ENCODE data around the gene DDX27. TPM values are rescaled to one million over a fixed set of nuclear protein-coding genes. Genes with fewer than 3 reads are reported as not detected.

Gene DDX27
- total RNA-seq, 2 donors from 2014 or later: 10.2 to 20.6 TPM

- Histone ChIP-seq H3K27ac (no peak overlapping the region), H3K4me3 (no peak overlapping the region), H3K27me3 (no peaks in the 10 kb centered on the region), H3K36me3 (peaks cover 99% of the 10 kb centered on the region), H3K9me3 (no peaks in the 10 kb centered on the region), H3K4me1 (no peaks in the 10 kb centered on the region)
- TF ChIP-seq CTCF (IDR thresholded peaks at IDR 0.05): no peak
- no peak for DNase-seq (ENCODE audit: low spot score)
These were observed 40.1 kb downstream of the DDX27 start for GRCh38 chr20:49259284-49259683.

GRCh38 chr20:49259799-49260198, 40.6 kb downstream of the DDX27 start:
- no peaks in the 10 kb centered on the region for H3K4me1 ChIP-seq
- TF ChIP-seq CTCF (IDR thresholded peaks at IDR 0.05): no peak
- no peak for DNase-seq (ENCODE audit: low spot score)
- H3K9me3 ChIP-seq: no peaks in the 10 kb centered on the region
- no peaks in the 10 kb centered on the region for H3K27me3 ChIP-seq
- H3K4me3 ChIP-seq: no peak overlapping the region
- peaks cover 99% of the 10 kb centered on the region for H3K36me3 ChIP-seq
- no peak overlapping the region for H3K27ac ChIP-seq

GRCh38 chr20:49260218-49260617, 41.0 kb downstream of the DDX27 start:
- DNase-seq (ENCODE audit: low spot score): no peak
- TF ChIP-seq CTCF (IDR thresholded peaks at IDR 0.05): no peak
- H3K36me3 ChIP-seq: peaks cover 99% of the 10 kb centered on the region
- H3K4me1 ChIP-seq: no peaks in the 10 kb centered on the region
- no peak overlapping the region for H3K27ac ChIP-seq
- no peaks in the 10 kb centered on the region for H3K9me3 ChIP-seq
- H3K27me3 ChIP-seq: no peaks in the 10 kb centered on the region
- no peak overlapping the region for H3K4me3 ChIP-seq

- H3K27me3 ChIP-seq: no peaks in the 10 kb centered on the region
- peaks cover 97% of the 10 kb centered on the region for H3K36me3 ChIP-seq
- no peaks in the 10 kb centered on the region for H3K9me3 ChIP-seq
- H3K27ac ChIP-seq: no peak overlapping the region
- no peak for DNase-seq (ENCODE audit: low spot score)
- no peak overlapping the region for H3K4me3 ChIP-seq
- no peak for TF ChIP-seq CTCF (IDR thresholded peaks at IDR 0.05)
- H3K4me1 ChIP-seq: peaks cover 0 to 8% of the 10 kb centered on the region in 2 donors
These were observed 42.0 kb downstream of the DDX27 start for GRCh38 chr20:49261173-49261572.

- Histone ChIP-seq H3K27me3 (no peaks in the 10 kb centered on the region), H3K4me1 (peaks cover 0 to 18% of the 10 kb centered on the region in 2 donors), H3K4me3 (no peak overlapping the region), H3K36me3 (peaks cover 91% of the 10 kb centered on the region), H3K27ac (no peak overlapping the region), H3K9me3 (no peaks in the 10 kb centered on the region)
- TF ChIP-seq CTCF (IDR thresholded peaks at IDR 0.05): no peak
- no peak for DNase-seq (ENCODE audit: low spot score)
These were observed 43.2 kb downstream of the DDX27 start for GRCh38 chr20:49262444-49262843.

GRCh38 chr20:49267327-49267726, 48.1 kb downstream of the DDX27 start:
- no peak overlapping the region for H3K27ac ChIP-seq
- peaks cover 80% of the 10 kb centered on the region for H3K36me3 ChIP-seq
- TF ChIP-seq CTCF (IDR thresholded peaks at IDR 0.05): no peak
- no peak overlapping the region for H3K4me3 ChIP-seq
- H3K4me1 ChIP-seq: peaks cover 0 to 49% of the 10 kb centered on the region in 2 donors
- DNase-seq (ENCODE audit: low spot score): no peak
- H3K9me3 ChIP-seq: no peaks in the 10 kb centered on the region
- no peaks in the 10 kb centered on the region for H3K27me3 ChIP-seq

All from right atrium auricular region (tissue), 2 donors.